Mucosa of stomach (tissue), 1 donor: ENCODE results near the gene ADAM12.

Experiments
- H3K27me3 ChIP-seq: one replicate; pipeline ENCODE4 v1.7.0; 2013; ENCODE audit warnings: mild to moderate bottlenecking, low read length; ENCODE audit not compliant: control insufficient read depth, insufficient read depth
- H3K36me3 ChIP-seq: one replicate; pipeline ENCODE4 v1.7.0; 2013; ENCODE audit warnings: low read length; ENCODE audit not compliant: control insufficient read depth, insufficient read depth
- H3K4me1 ChIP-seq: one replicate; pipeline ENCODE4 v1.7.0; 2013; ENCODE audit warnings: mild to moderate bottlenecking, low read length; ENCODE audit not compliant: control insufficient read depth, insufficient read depth
- H3K4me3 ChIP-seq: one replicate; pipeline ENCODE4 v1.7.0; 2013; ENCODE audit warnings: low read length
- H3K9ac ChIP-seq: one replicate; pipeline ENCODE4 v1.7.0; 2013; ENCODE audit warnings: mild to moderate bottlenecking, low read length, moderate library complexity
- H3K9me3 ChIP-seq: one replicate; pipeline ENCODE4 v1.7.0; 2013; ENCODE audit warnings: mild to moderate bottlenecking, low read length, moderate library complexity; ENCODE audit not compliant: control insufficient read depth
- donor health status: Pancreatic carcinoma.

ADAM12 gene

GRCh38 chr10:126161691-126162090 is 226.6 kb downstream of the ADAM12 start:
- H3K9ac ChIP-seq: no peak overlapping the region
- H3K36me3 ChIP-seq: no peaks in the 10 kb centered on the region
- no peaks in the 10 kb centered on the region for H3K9me3 ChIP-seq
- H3K4me3 ChIP-seq: no peak overlapping the region
- H3K27me3 ChIP-seq: no peaks in the 10 kb centered on the region
- no peaks in the 10 kb centered on the region for H3K4me1 ChIP-seq

- no peaks in the 10 kb centered on the region for H3K4me1 ChIP-seq
- no peak overlapping the region for H3K9ac ChIP-seq
- no peaks in the 10 kb centered on the region for H3K27me3 ChIP-seq
- H3K4me3 ChIP-seq: no peak overlapping the region
- no peaks in the 10 kb centered on the region for H3K36me3 ChIP-seq
- no peaks in the 10 kb centered on the region for H3K9me3 ChIP-seq
Measured at GRCh38 chr10:126160971-126161630, 227.2 kb downstream of the ADAM12 start.

- H3K9me3 ChIP-seq: no peaks in the 10 kb centered on the region
- no peaks in the 10 kb centered on the region for H3K27me3 ChIP-seq
- H3K36me3 ChIP-seq: no peaks in the 10 kb centered on the region
- no peak overlapping the region for H3K9ac ChIP-seq
- H3K4me3 ChIP-seq: no peak overlapping the region
- no peaks in the 10 kb centered on the region for H3K4me1 ChIP-seq
Measured at GRCh38 chr10:126160571-126160970, 227.7 kb downstream of the ADAM12 start.

GRCh38 chr10:126158133-126158892 is 230.0 kb downstream of the ADAM12 start:
- Histone ChIP-seq H3K36me3 (no peaks in the 10 kb centered on the region), H3K4me1 (no peaks in the 10 kb centered on the region), H3K9ac (no peak overlapping the region), H3K27me3 (no peaks in the 10 kb centered on the region), H3K9me3 (no peaks in the 10 kb centered on the region), H3K4me3 (no peak overlapping the region)

- Histone ChIP-seq H3K9me3 (no peaks in the 10 kb centered on the region), H3K36me3 (no peaks in the 10 kb centered on the region), H3K27me3 (no peaks in the 10 kb centered on the region), H3K4me1 (no peaks in the 10 kb centered on the region), H3K9ac (no peak overlapping the region), H3K4me3 (no peak overlapping the region)
Measured at GRCh38 chr10:126157189-126157588, 231.1 kb downstream of the ADAM12 start.

DNA sequence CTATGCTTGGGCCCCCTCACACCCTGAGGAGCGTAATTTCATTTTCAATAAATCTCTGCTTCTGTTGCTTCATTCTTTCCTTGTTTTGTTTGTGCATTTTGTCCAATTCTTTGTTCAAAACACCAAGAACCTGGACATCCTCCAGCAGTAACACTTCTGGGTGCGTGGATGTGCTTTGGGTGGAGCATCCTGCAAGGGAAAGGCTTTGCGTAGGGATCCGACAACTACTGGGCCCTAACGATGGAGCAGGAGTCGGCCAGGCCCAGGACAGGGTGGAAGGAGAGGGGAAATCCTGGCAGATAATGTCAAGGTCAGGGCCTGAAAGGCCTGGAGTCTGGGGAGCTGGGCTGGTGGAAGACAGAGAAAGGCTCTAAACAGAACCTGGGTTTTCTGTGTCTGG is 231.8 kb downstream of the ADAM12 start:
- Histone ChIP-seq H3K27me3 (no peaks in the 10 kb centered on the region), H3K4me1 (no peaks in the 10 kb centered on the region), H3K4me3 (no peak overlapping the region), H3K9ac (no peak overlapping the region), H3K36me3 (no peaks in the 10 kb centered on the region), H3K9me3 (no peaks in the 10 kb centered on the region)

DNA sequence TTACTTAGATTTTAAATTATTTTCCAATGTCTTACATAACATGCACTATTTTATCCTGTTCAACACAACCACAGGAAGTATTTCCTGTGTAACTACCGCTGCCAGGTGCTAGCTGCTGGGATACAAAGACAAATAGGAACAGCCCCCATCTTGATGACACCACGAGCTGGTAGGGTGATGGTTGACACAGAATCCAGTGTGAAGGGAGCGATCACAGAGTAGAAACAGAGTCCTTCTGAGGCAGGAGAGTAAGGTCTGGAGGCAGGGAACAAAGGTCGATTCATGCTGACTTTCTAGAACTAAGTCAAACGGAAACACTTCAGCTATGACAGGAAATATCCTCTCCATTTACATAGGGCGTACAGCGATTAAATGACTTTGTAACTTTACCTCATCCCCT is 232.3 kb downstream of the ADAM12 start:
- Histone ChIP-seq H3K27me3 (no peaks in the 10 kb centered on the region), H3K4me3 (no peak overlapping the region)

GRCh38 chr10:126155528-126155927 is 232.7 kb downstream of the ADAM12 start:
- Histone ChIP-seq H3K4me3 (no peak overlapping the region), H3K36me3 (no peaks in the 10 kb centered on the region), H3K9me3 (no peaks in the 10 kb centered on the region), H3K27me3 (no peaks in the 10 kb centered on the region), H3K9ac (no peak overlapping the region), H3K4me1 (no peaks in the 10 kb centered on the region)

More for the DNA sequence above, 232.3 kb downstream of the ADAM12 start:
- Histone ChIP-seq H3K9ac (no peak overlapping the region), H3K9me3 (no peaks in the 10 kb centered on the region), H3K36me3 (no peaks in the 10 kb centered on the region), H3K4me1 (no peaks in the 10 kb centered on the region)

DNA sequence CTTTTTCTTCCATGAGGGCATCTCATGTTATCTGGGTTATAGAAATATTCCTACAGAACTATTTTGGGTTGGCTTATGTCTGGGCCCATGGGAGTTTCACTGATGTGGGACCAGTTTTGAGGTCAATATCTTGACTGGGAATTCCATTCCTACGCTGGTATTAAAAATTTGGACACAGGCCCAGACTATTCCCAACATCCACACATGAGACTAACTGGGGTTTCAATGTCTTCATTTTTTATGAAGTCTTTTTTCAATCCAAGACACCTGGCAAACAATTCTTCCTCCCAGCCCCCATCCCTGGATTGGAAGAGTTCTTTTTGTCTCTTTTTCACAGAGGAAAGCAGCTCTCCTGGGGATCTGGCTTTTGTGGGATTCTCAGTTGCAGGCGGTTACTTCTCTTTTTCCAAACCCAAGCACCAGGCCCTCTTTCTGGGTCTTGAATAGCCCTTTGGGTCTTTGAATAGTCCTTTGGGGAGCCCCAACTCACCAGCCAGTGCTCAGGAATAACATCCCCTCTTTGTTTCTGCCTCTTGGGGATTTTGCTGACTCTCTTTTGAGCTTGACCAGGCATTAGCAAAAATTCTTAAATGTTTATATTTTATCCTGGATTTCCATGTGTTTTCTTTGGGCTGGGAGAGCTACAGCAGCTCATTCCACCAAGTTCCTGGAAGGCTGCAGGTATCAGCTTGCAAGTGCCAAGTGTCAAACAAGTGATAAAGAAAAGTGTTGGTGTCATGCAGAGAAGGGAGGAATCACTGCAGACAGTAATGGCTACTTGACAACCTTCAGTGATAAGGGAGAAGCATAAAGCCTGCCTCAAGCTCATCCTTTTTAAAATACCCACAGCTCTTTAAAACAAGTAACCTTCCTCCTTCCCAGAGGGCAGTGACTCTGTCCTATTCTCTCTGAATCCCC is 234.3 kb downstream of the ADAM12 start:
- Histone ChIP-seq H3K4me1 (no peaks in the 10 kb centered on the region), H3K9me3 (no peaks in the 10 kb centered on the region), H3K9ac (no peak overlapping the region), H3K36me3 (no peaks in the 10 kb centered on the region), H3K4me3 (no peak overlapping the region), H3K27me3 (no peaks in the 10 kb centered on the region)

- Histone ChIP-seq H3K36me3 (no peaks in the 10 kb centered on the region), H3K9ac (no peak overlapping the region), H3K4me1 (no peaks in the 10 kb centered on the region), H3K9me3 (no peaks in the 10 kb centered on the region), H3K27me3 (no peaks in the 10 kb centered on the region), H3K4me3 (no peak overlapping the region)
Measured at GRCh38 chr10:126147866-126148587, 240.2 kb downstream of the ADAM12 start.

- Histone ChIP-seq H3K9ac (no peak overlapping the region), H3K4me1 (no peaks in the 10 kb centered on the region), H3K27me3 (no peaks in the 10 kb centered on the region), H3K36me3 (no peaks in the 10 kb centered on the region), H3K9me3 (no peaks in the 10 kb centered on the region), H3K4me3 (no peak overlapping the region)
Measured at GRCh38 chr10:126146771-126147170, 241.5 kb downstream of the ADAM12 start.
